Astrocyte (in vitro differentiated cells and primary cell): Measurements from ENCODE around the gene GNG2. TPM values are rescaled to one million over a fixed set of nuclear protein-coding genes. Genes with fewer than 3 reads are reported as not detected.

Experiments used
- DNase-seq: peaks from one replicate; pipeline ENCODE4 v3.0.0-alpha.2; 2010; ENCODE audit warnings: low read depth
- FAIRE-seq: peaks from 2 replicates; lab custom pipeline; 2011; peaks lifted over from hg19 to GRCh38; lab: Jason Lieb, UNC
- H2AFZ ChIP-seq: 2 replicates; pipeline ENCODE4 v1.6.0; 2012; ENCODE audit warnings: low read depth, low read length, inconsistent platforms
- H3K27ac ChIP-seq: 2 replicates; pipeline ENCODE4 v1.5.1; 2011; ENCODE audit warnings: low read depth, low read length, inconsistent platforms
- H3K27me3 ChIP-seq: 2 replicates; pipeline ENCODE4 v1.6.0; 2011; ENCODE audit warnings: low read length, inconsistent platforms; ENCODE audit not compliant: insufficient read depth
- H3K36me3 ChIP-seq: 2 replicates; pipeline ENCODE4 v1.5.1; 2011; ENCODE audit warnings: low read length, inconsistent platforms; ENCODE audit not compliant: insufficient read depth
- H3K4me1 ChIP-seq: 2 replicates; pipeline ENCODE4 v1.5.1; 2011; ENCODE audit warnings: low read length, inconsistent platforms; ENCODE audit not compliant: insufficient read depth
- H3K4me2 ChIP-seq: 2 replicates; pipeline ENCODE4 v1.6.0; 2012; ENCODE audit warnings: low read length, inconsistent platforms
- H3K4me3 ChIP-seq: 2 replicates; pipeline ENCODE4 v1.5.1; 2011; ENCODE audit warnings: low read depth, mild to moderate bottlenecking, low read length, inconsistent platforms; ENCODE audit not compliant: insufficient read depth
- H3K79me2 ChIP-seq: 2 replicates; pipeline ENCODE4 v1.6.0; 2012; ENCODE audit warnings: mild to moderate bottlenecking, low read length, inconsistent platforms; ENCODE audit not compliant: insufficient read depth
- H3K9ac ChIP-seq: 2 replicates; pipeline ENCODE4 v1.6.0; 2012; ENCODE audit warnings: mild to moderate bottlenecking, low read length, inconsistent platforms
- H3K9me3 ChIP-seq: 2 replicates; pipeline ENCODE4 v1.5.1; 2012; ENCODE audit warnings: low read depth, mild to moderate bottlenecking, low read length, inconsistent platforms; ENCODE audit not compliant: insufficient read depth
- H4K20me1 ChIP-seq: 2 replicates; pipeline ENCODE4 v1.6.0; 2012; ENCODE audit warnings: low read length, inconsistent platforms; ENCODE audit not compliant: insufficient read depth
- H3K27ac Mint-ChIP-seq: one replicate; pipeline ENCODE4 v1.8.0; 2021; ENCODE audit warnings: mild to moderate bottlenecking, mixed read lengths; ENCODE audit not compliant: unreplicated experiment
- H3K27me3 Mint-ChIP-seq: one replicate; pipeline ENCODE4 v1.8.0; 2021; ENCODE audit warnings: low read depth, mixed read lengths; ENCODE audit not compliant: unreplicated experiment
- H3K36me3 Mint-ChIP-seq: one replicate; pipeline ENCODE4 v1.8.0; 2021; ENCODE audit warnings: low read depth, mixed read lengths; ENCODE audit not compliant: unreplicated experiment
- H3K4me1 Mint-ChIP-seq: one replicate; pipeline ENCODE4 v1.8.0; 2021; ENCODE audit warnings: low read depth, mixed read lengths; ENCODE audit not compliant: unreplicated experiment
- H3K4me3 Mint-ChIP-seq: one replicate; pipeline ENCODE4 v1.8.0; 2021; ENCODE audit warnings: mild to moderate bottlenecking, moderate library complexity, mixed read lengths; ENCODE audit not compliant: unreplicated experiment
- H3K9me3 Mint-ChIP-seq: one replicate; pipeline ENCODE4 v1.8.0; 2021; ENCODE audit warnings: mild to moderate bottlenecking, mixed read lengths; ENCODE audit not compliant: unreplicated experiment
- CTCF ChIP-seq: IDR thresholded peaks from 2 replicates; pipeline ENCODE4 v1.5.1; 2011; ENCODE audit warnings: low read depth, mild to moderate bottlenecking, inconsistent platforms, low read length, moderate library complexity; ENCODE audit not compliant: insufficient read depth
- EZH2 ChIP-seq: IDR thresholded peaks from 2 replicates; pipeline ENCODE4 v1.6.1; 2012; ENCODE audit warnings: mild to moderate bottlenecking, low read length, inconsistent platforms; ENCODE audit not compliant: insufficient read depth
- total RNA-seq: library from RNA; stranded (reverse); gene quantifications from 2 replicates; pipeline ENCODE4 v1.2.1, GENCODE V29; 2021

Gene GNG2
- total RNA-seq, 1 donor from 2014 or later, result 7.3 TPM

GRCh38 chr14:51822499-51822898 is 37.9 kb upstream of the GNG2 start:
- Histone ChIP-seq H4K20me1 (no peaks in the 10 kb centered on the region), H3K27ac (no peak overlapping the region), H3K9me3 (no peaks in the 10 kb centered on the region), H3K36me3 (no peaks in the 10 kb centered on the region), H3K79me2 (no peaks in the 10 kb centered on the region), H3K4me2 (no peak overlapping the region), H2AFZ (no peak overlapping the region), H3K27me3 (no peaks in the 10 kb centered on the region), H3K4me3 (no peak overlapping the region), H3K4me1 (no peaks in the 10 kb centered on the region), H3K9ac (no peak overlapping the region)
- H3K4me1 Mint-ChIP-seq, result no peaks in the 10 kb centered on the region
- H3K36me3 Mint-ChIP-seq, result no peaks in the 10 kb centered on the region
- no peak overlapping the region for H3K27ac Mint-ChIP-seq
- TF ChIP-seq EZH2 (no peak), CTCF (no peak)
- no peaks in the 10 kb centered on the region for H3K27me3 Mint-ChIP-seq
- FAIRE-seq, result no peak
- no peaks in the 10 kb centered on the region for H3K9me3 Mint-ChIP-seq
- no peak for DNase-seq
- H3K4me3 Mint-ChIP-seq, result no peak overlapping the region

- H3K4me2 ChIP-seq, result no peak overlapping the region
- DNase-seq (no peak), FAIRE-seq (no peak)
- H3K9ac ChIP-seq, result no peak overlapping the region
- peaks cover 11% of the 10 kb centered on the region for H3K4me1 ChIP-seq
- Mint-ChIP-seq H3K9me3 (no peaks in the 10 kb centered on the region), H3K4me1 (no peaks in the 10 kb centered on the region), H3K4me3 (no peak overlapping the region), H3K27me3 (no peaks in the 10 kb centered on the region), H3K27ac (no peak overlapping the region), H3K36me3 (no peaks in the 10 kb centered on the region)
- H3K9me3 ChIP-seq, result no peaks in the 10 kb centered on the region
- H3K79me2 ChIP-seq, result no peaks in the 10 kb centered on the region
- no peaks in the 10 kb centered on the region for H3K27me3 ChIP-seq
- H4K20me1 ChIP-seq, result no peaks in the 10 kb centered on the region
- no peak overlapping the region for H3K27ac ChIP-seq
- no peaks in the 10 kb centered on the region for H3K36me3 ChIP-seq
- H3K4me3 ChIP-seq, result no peak overlapping the region
- H2AFZ ChIP-seq, result no peak overlapping the region
- TF ChIP-seq CTCF, result no peak
- no peak for TF ChIP-seq EZH2
These were observed 36.7 kb upstream of the GNG2 start for GRCh38 chr14:51823706-51824105.

- FAIRE-seq, result no peak
- H3K9me3 Mint-ChIP-seq, result no peaks in the 10 kb centered on the region
These were observed 36.2 kb upstream of the GNG2 start for GRCh38 chr14:51824191-51824590.

More at GRCh38 chr14:51824191-51824590, 36.2 kb upstream of the GNG2 start:
- Histone ChIP-seq H2AFZ (no peak overlapping the region), H3K4me1 (peaks cover 12% of the 10 kb centered on the region), H3K9me3 (no peaks in the 10 kb centered on the region), H3K27ac (no peak overlapping the region), H4K20me1 (no peaks in the 10 kb centered on the region), H3K4me2 (no peak overlapping the region), H3K4me3 (no peak overlapping the region), H3K79me2 (no peaks in the 10 kb centered on the region), H3K27me3 (no peaks in the 10 kb centered on the region), H3K36me3 (no peaks in the 10 kb centered on the region), H3K9ac (no peak overlapping the region)
- TF ChIP-seq CTCF, result no peak
- TF ChIP-seq EZH2, result no peak
- H3K27me3 Mint-ChIP-seq, result no peaks in the 10 kb centered on the region
- DNase-seq, result no peak
- H3K27ac Mint-ChIP-seq, result no peak overlapping the region
- H3K36me3 Mint-ChIP-seq, result no peaks in the 10 kb centered on the region
- no peak overlapping the region for H3K4me3 Mint-ChIP-seq
- no peaks in the 10 kb centered on the region for H3K4me1 Mint-ChIP-seq
